NB4 (cell line): ENCODE data around the gene TRIOBP.
"Not testable (repeated sequence)": the region's sequence is repeated elsewhere in the genome, so short reads cannot be mapped to it uniquely, and the experiment has no call there.

Source experiments
- DNase-seq: peaks from one replicate; pipeline ENCODE4 v3.0.0; 2010; ENCODE audit warnings: low read depth
- H3K4me3 ChIP-seq: one replicate; pipeline ENCODE4 v1.5.1; 2011; ENCODE audit warnings: mild to moderate bottlenecking, low read depth, low read length, moderate library complexity
- MYC ChIP-seq: IDR thresholded peaks from 2 replicates; pipeline ENCODE4 v1.6.1; 2011; ENCODE audit warnings: low read depth, low read length
- POLR2A ChIP-seq: IDR thresholded peaks from 2 replicates; pipeline ENCODE4 v1.6.1; 2011; ENCODE audit warnings: mild to moderate bottlenecking; ENCODE audit not compliant: insufficient read length; ENCODE audit errors: extremely low read depth
- TF ChIP-seq, protein P1 (sequence below): IDR thresholded peaks from one replicate; pipeline ENCODE4 v1.5.1; 2012; ENCODE audit warnings: low read depth, low read length
- TF ChIP-seq, protein P2 (sequence below): IDR thresholded peaks from 2 replicates; pipeline ENCODE4 v1.6.1; 2011; ENCODE audit warnings: low read depth, low read length

The TRIOBP gene

DNA sequence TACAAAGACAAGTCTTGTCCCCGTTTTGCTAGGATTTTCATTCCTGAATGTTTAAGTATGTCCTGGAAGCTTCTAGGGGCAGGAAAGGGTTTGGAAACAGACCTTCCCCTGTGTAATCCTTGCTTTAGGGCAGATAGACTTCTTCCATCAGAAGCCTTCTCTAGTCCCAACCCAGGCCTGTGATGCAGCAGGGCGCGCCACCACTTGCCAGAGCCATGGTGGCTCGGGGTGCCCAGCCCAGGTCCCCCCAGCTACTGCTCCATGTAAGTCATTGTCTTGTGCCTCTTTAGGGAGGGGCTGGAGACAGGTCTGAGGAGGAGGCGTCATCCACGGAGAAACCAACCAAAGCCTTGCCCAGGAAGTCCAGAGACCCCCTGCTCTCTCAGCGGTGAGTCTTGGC is 6.4 kb upstream of the TRIOBP start:
- no peak for DNase-seq
- TF ChIP-seq, protein P1, sequence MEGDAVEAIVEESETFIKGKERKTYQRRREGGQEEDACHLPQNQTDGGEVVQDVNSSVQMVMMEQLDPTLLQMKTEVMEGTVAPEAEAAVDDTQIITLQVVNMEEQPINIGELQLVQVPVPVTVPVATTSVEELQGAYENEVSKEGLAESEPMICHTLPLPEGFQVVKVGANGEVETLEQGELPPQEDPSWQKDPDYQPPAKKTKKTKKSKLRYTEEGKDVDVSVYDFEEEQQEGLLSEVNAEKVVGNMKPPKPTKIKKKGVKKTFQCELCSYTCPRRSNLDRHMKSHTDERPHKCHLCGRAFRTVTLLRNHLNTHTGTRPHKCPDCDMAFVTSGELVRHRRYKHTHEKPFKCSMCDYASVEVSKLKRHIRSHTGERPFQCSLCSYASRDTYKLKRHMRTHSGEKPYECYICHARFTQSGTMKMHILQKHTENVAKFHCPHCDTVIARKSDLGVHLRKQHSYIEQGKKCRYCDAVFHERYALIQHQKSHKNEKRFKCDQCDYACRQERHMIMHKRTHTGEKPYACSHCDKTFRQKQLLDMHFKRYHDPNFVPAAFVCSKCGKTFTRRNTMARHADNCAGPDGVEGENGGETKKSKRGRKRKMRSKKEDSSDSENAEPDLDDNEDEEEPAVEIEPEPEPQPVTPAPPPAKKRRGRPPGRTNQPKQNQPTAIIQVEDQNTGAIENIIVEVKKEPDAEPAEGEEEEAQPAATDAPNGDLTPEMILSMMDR: no peak
- TF ChIP-seq POLR2A: no peak
- TF ChIP-seq MYC: no peak
- TF ChIP-seq, protein P2, sequence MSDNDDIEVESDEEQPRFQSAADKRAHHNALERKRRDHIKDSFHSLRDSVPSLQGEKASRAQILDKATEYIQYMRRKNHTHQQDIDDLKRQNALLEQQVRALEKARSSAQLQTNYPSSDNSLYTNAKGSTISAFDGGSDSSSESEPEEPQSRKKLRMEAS: no peak
- H3K4me3 ChIP-seq: no peak overlapping the region

DNA sequence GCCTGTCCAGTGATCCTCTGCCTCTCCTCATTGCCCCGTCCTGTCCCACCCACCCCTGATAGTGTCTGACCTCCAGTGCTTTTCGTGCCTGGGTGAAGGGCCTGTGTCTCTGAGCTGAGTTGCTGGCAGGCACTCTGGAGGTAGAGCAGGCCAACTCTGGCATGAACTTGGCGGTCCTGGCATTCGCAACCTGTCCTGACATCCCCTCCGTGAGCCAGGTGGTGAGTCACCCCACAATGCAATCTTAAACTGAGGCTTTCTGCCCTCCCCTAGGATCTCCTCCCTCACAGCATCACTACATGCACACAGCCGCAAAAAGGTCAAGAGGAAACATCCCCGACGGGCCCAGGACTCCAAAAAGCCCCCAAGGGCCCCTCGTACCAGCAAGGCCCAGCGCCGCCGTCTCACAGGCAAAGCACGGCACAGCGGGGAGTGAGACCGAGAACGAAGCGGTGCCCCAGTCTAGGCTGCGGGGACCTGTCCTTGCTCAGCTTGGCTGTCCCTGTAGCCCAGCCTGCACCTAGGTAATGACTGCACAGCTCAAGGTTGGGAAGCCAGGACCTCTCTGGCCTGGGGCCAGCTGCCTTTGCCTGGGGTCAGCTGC is 5.8 kb upstream of the TRIOBP start:
- TF ChIP-seq, protein P1: no peak
- TF ChIP-seq, protein P2: no peak
- TF ChIP-seq POLR2A (no peak), MYC (no peak)
- no peak overlapping the region for H3K4me3 ChIP-seq
- no peak for DNase-seq

DNA sequence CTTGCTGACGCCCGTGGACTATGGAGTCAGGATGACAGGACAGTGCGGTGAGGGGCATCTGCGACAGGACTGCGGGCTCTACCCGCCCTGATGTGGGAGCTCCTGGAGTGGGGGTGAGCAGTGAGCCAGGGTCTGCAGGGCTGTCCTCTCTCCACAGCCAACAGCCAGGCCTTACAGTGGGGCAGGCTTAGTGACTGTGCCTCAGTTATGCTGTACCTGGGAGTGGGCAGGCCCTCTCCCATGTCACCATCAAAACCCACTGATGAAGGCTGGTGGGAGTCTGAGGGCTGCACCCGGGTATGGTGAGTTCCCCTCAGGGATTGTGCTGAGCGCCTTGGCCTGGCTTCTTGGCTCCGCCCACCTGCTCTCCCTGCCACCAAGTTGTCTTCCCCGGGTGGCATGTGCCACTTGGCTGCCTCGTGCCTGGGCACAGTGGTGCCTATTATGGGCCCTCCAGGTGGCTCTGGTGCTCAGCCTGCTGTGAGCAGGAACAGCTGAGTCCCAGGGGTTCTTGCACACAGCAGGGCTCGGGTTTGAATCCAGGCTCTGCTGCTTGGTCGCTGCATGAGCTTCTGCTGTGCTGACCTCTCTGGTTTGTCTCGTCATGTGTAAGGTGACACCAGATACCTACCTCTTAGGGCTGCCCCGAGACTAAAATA is 4.1 kb upstream of the TRIOBP start:
- DNase-seq: no peak
- H3K4me3 ChIP-seq: no peak overlapping the region
- TF ChIP-seq MYC (no peak), POLR2A (no peak)
- TF ChIP-seq, protein P2: no peak
- TF ChIP-seq, protein P1: no peak

DNA sequence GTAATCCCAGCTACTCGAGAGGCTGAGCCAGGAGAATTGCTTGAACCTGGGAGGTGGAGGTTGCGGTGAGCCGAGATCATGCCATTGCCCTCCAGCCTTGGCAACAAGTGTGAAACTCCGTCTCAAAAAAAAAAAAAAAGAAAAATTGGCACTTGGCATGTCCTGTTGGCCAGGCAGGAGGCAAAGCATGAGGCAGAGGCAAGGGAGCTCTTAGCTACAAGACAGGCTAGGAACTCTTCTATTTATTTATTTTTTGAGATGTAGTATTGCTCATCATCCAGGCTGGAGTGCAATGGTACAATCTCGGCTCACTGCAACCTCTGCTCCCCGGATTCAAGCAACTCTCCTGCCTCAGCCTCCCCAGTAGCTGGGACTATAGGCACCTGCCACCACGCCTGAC is 2.7 kb upstream of the TRIOBP start:
- not testable (repeated sequence) for DNase-seq, H3K4me3 ChIP-seq

DNA sequence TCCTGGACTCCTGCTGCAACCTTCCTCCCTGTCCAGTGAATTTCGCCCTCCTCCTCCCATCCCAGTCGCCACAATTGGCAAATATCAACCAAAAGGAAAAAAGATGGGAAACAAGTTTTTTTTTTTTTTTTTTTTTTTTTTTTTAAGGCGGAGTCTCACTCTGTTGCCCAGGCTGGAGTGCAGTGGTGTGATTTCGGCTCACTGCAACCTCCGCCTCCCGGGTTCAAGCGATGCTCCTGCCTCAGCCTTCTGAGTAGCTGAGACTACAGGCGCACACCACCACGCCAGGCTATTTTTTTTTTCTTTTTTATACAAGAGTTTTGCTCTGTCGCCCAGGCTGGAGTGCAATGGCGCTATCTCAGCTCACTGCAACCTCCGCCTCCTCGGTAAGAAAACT is 590 bp upstream of the TRIOBP start:
- not testable (repeated sequence) for H3K4me3 ChIP-seq, DNase-seq

DNA sequence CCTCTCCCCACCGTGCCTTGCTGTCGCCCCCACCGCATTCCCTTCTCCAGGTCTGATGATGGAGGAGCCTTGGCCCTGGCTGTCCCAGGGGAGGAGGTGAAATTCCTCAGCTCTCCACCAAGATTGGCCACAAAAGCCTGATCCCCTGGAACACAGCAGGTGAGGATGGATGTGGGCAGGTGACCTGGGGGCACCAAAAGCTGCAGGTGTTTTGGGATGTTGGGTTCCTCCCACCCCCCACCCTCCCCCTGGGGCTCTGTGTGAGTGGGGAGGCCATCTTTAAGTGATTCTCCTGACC is 639 bp downstream of the TRIOBP start:
- TF ChIP-seq, protein P2: no peak
- no peak for TF ChIP-seq POLR2A
- DNase-seq: no peak
- no peak overlapping the region for H3K4me3 ChIP-seq

DNA sequence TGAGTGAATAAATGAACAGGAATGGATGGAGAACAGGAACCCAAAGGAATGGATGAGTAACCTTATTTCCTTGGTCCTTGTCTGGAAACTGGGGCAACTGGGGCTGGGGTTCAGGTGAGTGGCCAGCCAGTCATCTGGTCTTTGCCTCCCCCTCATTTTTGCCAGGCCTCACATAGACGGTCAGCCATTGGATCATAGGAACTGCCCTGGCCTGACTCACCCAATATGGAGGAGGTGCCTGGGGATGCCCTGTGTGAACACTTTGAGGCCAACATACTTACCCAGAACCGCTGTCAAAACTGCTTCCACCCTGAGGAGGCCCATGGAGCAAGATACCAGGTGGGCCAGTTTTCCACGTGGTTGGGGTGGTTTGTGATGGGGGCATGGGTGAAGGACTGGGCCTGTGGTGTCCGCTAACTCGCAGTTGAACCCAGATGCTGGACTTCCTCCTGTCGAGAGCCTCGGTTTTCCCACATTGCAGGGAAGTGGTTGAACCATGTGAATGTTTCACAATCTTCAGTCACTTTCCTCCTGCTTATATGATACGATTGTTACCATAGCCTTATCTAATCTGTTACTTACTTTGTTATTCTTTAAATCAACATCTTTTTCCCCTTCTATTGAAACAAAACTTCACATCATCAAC is 4.4 kb downstream of the TRIOBP start:
- DNase-seq: peak; percentile 79
- TF ChIP-seq MYC (no peak), POLR2A (no peak)
- TF ChIP-seq, protein P1: no peak
- TF ChIP-seq, protein P2: peak; percentile 73
- no peak overlapping the region for H3K4me3 ChIP-seq
